Activated T-helper 1 cell treated with anti-CD3 and anti-CD28 coated beads, Interleukin-2, amount 50 U/mL, for 16 hours (primary cell): Measurements from ENCODE around the gene SLC9A2.
A peak's percentile ranks its signal among the peaks of the same experiment; 100 is the strongest.

ENCODE experiments used
- DNase-seq, 2 donors: peaks; one replicate each; pipeline ENCODE4 v3.0.0-alpha.2; 2020; ENCODE audit warnings: low read depth in 1 of 2, low spot score in 1 of 2

SLC9A2 gene

DNA sequence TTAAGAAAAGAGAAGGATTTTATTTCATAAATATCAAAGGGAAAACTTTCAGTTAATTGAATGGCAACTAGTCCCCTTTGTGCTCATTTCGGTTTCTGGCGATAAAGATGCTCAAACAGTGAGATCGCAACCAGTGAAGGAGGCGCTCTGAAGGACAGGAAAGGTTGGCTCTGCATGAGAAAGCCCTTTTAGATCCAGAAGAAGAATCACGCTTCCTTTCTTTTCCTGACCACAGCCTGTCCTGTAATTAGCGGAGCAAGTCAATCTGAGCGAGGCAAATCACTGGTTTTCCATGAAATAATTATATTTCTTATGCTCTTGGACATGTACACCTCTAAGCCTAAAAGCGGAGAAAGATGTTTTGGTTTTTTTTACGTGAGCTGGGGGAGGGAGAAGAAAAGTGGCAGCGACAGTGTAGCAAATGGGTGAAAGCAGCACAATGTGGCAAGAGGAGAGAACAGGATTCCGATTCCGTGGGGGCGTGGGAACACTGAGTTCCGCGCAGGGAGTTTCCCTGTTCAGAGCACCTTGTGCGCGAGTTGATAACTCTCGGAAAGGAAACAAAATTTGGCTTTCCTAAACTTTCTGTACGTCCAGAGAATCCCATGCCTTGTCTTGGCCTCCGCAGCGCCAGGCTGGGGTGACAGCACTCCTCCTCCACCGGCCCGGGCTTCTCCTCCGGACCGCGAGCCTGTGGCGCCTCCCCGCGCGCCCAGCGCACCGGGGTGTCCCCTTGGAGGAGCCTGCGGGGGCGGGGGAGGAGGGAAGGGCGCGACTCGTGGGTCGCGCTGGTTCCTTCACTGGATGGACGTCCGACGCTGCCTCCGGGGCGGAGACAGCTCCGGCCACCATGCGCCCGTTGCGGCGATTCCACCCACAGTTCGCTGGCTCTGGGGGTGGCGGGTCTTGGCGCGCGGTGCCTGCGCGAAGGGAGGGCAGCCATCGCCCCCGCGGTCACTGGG lies 620 bp upstream of the SLC9A2 start:
- DNase-seq: no peak

DNA sequence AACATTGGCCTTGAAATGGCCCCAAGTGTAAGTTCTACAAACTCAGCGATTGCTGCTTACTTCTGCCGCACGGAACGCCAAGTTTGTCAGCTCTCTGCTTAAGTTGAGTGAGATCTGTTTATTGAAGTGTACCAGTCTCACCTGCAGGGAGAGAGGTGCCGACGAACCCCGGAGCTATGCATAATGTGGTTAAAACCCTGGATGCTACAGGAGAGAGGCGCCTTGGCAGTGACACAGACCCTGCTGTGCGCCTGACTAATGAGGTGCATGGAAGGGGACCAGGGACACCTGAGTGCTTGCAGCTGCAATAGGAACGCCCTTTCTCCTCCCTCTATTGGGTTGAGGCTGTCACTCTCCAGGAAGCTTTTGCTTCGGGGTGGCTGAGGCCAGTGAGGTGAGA lies 979 bp downstream of the SLC9A2 start:
- DNase-seq: no peak

DNA sequence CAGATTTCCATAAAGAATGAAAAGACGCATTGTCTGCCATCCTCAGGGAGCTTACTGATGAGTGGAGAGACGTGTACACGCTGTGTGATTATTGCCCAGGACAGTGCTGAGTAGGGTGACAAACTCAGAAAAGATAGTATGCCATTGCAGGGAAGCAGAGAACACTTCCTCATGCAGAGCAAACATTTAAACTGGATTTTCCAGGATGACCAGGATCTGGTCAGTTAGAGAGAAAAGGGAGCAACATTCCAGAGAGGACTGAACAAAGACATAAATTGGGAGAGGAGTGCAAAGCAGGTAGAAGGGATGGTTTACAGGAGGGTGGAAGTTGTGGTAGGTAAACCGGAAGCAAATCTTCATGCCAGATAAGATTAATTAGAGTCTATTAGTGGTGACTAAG lies 2.3 kb downstream of the SLC9A2 start:
- DNase-seq: no peak

DNA sequence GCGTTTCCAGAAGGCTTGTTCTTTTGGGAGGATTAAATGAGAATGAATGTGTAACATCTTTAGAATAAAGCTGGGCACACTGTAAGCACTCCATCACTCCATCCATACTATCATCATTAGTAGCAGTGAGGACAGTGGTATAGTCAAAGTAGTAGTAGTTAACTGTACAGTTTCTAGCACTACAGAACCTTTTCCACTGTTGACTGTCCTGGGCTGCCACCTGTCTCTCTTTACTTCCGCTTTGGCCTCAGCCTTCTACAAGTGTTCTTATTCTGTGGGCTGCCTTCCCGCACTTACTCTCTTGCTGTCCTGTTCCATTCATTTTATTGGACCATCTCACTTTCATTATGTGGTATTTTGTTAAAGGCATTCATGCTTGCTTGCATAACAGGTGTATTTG lies 3.3 kb downstream of the SLC9A2 start:
- no peak for DNase-seq

DNA sequence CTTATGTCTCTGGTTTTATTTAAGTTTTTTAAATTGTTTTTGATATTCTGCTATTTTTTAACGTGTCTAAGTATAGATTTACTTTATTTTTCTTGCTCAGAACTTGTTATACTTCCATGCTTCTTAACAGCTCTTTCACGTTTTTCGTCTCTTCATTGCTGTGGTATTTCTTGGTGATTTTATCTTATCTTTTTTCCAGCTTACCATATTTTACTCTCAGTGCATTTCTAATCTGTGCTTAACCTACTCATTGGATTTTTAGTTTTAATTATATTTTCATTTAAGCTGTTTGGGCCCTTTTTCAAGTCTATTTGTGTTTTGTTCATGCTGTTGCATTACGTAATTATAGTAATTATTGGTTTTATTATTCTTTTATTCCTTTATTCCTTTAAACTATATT lies 11.1 kb downstream of the SLC9A2 start:
- DNase-seq: no peak

DNA sequence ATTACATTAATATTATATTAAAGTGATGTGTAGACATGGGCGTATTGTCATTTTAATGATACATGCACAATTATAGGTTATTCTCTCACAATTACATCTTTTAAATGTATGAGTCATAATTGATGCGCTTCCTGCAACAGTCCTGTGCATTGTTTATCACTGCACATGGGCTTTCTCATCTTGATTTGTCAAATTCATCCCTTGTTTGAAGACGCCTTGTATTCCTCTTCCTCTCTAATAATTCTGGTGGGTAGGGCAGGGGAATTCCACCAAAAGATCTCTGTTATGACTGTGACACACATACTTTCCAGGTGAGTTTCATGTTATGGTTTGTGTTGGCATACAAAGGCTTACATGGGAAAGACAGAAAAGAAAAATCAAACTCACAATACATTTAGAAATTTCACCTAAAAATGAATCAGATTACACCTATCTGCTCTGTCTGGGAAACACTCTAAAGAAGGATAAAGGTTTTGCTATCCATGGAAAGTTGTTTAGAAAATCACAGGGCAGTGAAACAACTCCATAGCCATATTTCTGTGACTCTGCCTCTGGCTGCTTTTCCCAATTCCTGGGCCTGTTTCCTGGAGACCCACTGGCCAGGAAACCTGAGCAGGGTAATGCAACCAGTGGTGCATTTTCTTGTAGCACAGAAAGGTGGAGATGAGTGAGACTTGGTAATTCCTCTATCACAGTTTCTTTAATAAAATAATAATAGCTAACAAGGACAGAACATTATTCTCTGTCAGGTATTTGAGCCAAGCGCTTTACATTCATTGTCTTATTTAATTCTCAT lies 13.2 kb downstream of the SLC9A2 start:
- no peak for DNase-seq

DNA sequence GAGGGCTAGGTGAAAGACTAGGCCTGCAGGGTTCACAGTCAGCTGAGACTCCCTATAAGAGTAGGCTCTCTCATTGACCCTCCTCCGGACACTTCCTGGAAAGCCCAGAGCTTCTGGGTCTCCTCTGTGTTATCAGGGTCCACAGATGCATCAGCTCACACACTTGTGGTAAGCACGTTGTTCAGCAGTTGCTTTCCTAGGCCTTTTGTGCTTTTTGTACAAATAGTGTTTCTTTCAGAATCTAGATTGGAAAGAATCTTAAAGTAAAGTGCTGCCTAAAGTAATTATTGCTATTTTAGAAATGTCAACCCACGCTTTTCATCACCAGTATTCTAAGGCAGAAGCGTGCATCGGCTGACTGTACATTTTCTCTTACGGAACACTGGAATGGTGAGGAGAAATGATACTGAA lies 15.5 kb downstream of the SLC9A2 start:
- no peak for DNase-seq

DNA sequence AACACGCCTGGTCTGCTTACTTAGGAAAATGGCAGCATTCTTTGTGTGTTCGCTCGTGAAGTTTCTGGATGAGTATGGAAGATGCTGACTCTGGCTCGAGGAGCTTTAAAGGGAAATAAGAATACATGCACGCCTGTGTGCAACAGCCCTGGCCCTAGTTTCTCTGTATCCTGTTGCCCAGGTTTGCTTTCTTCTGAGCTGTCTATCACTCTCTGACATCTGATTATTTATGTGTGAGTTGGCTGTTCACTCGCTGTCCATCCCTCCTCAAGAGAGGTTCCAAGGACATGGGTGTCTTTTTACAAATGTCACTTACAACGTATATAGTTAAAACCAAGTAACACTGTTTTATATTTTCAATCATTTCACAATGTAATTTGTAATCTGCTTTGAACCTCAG lies 16.0 kb downstream of the SLC9A2 start:
- DNase-seq: no peak

DNA sequence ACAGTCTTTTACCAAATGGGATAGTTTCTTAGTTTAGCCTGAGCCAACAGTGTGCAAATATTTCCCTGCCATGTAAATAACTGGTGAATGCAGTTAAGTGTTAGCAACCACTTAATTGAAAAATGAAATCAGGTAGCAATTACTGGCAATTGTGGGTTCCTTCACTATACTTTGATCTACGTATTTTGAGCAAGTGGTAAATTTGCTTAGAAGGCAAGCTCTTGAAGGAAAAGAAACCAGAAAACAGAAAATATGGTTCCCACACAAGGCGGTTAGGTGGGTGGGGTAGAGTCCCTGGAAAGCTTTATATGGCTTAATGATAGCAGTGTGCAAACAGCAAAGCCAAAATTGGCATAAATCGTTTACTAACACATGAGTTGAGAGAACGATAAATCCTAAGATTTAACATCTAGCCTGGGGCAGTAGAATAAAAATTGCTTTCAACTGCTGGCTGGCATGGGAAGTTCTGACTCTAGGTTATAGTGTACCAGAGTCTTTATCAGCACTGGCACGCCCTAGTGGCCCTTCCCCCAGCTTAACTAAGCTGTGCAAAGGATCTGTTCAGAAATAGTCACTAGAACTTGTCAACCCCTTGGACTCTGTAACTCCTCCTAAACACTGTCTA lies 17.0 kb downstream of the SLC9A2 start:
- no peak for DNase-seq

DNA sequence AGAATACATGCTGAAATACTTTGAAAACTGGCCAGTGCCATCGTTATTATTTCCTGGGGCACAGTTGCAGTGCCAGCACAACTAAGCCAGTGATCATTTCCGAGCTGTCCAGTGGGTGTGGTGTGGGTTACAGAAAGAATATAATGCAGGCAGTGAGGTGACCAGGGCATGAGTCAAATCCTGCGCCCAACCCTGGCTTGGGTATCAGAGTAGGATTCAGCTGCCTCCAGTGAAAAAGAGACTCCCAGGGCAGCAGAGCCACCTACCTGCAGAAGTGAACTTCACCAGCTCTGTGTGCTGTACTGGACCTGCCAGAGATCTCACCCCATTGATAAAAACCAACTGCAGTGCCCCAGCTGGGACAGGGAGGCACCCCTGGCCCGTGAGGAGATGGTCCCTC lies 18.0 kb downstream of the SLC9A2 start:
- no peak for DNase-seq

DNA sequence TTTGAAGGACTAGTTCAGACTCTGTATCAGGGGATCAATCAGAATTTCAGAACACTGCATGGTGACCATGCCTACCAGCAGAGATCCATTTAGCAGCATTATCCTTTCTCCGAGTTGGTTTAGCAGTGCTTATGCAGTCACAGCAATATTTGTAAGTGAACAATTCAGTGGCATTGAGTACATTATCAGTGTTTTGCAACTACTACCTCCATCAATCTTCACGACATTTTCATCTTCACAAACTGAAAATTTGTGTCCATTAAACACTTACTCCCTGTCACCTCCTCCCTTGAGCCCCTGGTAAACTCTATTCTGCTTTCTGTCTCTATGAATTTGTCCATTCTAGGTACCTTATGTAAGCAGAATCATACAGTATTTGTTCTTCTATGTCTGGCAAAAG lies 20.1 kb downstream of the SLC9A2 start:
- DNase-seq: no peak

DNA sequence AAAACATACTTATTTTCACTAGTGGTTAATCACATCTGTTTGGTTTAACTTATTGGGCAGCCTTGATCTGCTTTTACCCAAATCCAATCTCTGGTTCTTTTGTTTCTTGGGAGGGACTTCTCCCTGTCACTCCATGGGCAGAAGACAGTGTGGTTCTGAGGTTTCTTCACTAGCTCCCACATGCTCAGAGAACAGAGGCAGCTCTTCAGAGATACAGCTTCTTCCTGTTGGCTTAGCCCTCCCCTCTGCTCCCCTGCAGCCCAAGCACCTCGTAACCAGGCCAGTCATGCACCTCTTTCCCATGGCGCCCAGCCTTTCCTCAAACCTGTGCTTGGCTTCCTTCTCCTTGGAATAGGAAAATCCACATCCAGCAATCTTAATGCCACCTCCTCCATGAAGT lies 32.8 kb downstream of the SLC9A2 start:
- no peak for DNase-seq

DNA sequence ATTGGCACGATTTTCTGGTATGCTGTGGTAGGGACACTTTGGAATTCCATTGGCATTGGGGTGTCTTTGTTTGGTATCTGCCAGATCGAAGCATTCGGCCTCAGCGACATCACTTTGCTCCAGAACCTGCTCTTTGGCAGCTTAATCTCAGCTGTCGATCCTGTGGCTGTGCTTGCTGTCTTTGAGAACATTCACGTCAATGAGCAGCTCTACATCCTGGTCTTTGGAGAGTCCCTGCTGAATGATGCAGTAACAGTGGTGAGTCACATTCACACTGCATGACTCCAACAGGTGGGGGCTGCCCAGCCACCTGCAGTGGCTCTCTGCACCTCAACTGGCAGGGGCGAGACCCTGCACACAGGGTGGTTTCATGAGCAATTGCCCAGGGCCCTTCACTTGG lies 38.4 kb downstream of the SLC9A2 start:
- no peak for DNase-seq

DNA sequence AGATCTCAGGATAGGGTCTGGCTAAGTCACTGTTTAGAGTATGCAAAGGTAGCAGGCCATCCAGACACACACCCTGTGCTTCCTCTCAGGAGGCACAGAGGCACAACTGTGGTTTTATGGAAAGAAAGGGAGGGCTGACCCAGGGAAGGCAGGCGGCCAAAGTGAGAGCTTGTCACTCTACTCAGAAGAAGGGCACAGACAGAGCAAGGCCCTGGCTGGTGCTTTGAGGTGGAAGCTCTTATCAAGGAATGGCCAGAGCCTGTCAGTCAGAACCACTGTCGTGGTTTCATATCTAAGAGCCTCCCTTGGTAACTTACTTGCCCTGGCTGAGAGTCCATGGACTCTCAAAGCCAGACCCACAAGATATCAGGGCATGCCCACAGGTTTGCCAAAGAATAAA lies 40.7 kb downstream of the SLC9A2 start:
- no peak for DNase-seq

DNA sequence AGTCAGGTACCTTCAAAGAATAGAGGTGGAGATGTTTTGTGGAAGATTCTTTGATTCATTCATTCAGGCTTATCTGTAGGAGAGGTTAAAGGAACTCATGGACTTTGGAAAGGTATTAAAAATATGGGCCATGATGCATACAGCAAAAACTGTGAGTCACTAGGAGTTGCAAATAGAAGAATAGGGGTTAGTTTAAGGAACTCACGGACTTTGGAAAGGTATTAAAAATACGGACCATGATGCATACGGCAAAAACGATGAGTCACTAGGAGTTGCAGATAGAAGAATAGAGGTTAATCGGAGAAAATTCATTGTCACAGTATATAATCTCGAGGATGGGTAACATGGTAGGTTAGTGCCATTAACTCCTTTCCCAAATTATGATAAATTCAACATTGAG lies 41.2 kb downstream of the SLC9A2 start:
- no peak for DNase-seq

DNA sequence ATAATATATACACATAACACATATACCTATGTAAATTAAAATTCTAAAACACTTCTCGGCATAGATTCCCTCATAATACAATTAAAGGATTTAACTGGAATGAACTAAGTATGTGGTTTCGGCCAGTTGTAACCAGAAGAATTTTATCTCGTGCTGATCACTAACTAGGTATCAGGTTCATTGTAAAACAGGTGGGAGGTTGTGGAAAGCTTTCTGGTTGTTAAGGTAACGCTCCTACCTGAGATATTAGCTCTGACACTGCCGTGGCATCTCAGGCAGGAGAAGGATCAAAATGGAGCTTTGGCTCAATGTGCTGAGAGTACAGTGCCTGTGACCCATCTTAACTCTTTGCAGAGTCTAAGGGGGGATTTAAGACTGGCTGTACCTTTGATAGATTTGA lies 42.5 kb downstream of the SLC9A2 start:
- no peak for DNase-seq

DNA sequence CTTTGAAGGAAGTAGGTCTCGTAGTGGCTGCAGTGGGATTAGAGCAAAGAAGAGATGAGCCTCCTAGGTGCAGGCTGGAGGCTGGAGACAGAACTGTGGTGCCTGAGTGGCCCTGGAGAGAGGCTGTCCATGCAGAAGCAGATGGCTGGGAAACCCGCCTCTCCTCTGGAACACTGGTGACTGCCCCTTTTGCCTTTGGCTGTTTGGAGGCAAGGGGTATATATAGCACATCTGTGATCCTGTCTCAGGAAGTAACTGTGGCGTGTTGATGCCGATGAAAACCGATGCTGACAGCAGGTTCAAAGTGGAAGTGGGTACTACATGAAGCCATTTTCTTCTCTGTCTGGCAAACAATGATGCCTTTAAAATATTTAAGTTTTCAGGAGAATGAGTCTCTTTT lies 43.5 kb downstream of the SLC9A2 start:
- DNase-seq: no peak

DNA sequence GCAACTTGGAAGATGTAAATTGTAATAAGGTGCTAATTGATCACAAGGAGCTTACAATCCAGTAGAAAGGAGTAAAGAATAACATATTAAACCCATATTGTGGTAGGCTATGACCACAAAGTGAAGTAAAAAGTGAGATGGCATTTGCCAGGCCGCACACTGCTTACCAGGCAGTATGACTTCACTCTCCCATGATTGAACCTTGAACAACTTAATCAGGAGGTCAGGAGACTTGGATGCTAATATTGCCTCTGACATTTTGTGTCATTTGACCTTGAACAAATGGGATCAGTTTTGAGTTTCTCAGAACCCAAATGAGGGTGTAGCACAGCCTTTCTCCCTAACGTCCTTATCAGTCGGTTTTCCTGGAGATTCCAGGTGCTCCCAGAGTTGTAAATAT lies 44.0 kb downstream of the SLC9A2 start:
- DNase-seq: no peak

DNA sequence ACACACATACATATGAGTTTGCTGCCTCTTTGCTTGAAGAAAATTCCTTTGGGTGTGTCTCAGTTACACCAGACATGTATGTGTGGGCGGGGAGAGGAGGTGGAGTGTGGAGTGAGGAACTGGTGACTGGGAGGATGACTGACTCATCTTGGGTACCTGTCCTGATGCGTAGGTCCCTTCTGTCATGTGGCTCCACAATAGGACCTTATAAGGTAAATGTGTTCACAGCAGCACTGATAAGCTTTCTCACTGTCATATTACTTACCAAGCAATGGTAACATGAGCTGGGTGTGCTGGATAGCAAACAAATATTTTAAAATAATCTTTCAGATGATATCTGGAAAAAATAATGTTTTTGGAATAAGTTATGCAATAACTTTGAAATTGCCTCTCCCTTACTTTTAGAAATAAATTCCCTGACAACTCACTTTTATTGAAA lies 45.1 kb downstream of the SLC9A2 start:
- DNase-seq: peak in 1 of 2 donors; percentile 14

DNA sequence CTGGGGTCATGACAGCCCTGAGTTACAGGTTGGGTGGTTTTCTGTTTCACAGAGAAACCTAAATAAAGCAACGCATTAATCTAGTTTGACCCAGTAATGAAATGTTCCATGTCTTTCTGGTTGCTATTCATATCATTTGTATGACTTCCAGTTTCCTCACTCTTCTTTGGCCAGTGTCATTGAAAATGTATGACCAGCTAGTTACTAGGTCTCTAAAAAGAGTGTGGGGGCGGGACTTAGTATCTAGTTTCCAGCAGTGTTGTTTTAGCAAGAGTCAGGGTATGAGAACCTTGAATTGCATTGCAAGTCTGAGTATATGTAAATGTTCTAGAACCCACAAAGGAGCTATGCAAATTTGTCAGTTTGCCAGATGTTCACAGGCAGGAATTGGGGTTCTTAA lies 47.7 kb downstream of the SLC9A2 start:
- no peak for DNase-seq

DNA sequence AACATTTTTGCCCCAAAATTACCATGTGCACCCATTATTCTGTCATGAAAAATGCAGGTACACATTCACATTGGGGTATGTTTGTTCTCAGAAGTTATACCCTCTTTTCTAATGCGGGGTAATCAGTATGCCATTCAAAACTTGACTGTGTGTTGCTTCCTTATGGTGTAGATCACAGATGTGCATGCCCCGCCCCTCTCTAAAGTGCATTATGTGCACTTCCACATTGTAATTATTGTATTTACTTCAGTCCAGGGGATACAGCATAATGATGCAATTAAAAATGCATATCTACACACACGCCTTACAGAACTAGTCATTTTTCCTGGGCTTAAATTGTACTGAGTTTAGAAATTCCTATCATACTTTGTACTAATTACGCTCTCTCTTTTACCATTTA lies 48.8 kb downstream of the SLC9A2 start:
- DNase-seq: no peak

DNA sequence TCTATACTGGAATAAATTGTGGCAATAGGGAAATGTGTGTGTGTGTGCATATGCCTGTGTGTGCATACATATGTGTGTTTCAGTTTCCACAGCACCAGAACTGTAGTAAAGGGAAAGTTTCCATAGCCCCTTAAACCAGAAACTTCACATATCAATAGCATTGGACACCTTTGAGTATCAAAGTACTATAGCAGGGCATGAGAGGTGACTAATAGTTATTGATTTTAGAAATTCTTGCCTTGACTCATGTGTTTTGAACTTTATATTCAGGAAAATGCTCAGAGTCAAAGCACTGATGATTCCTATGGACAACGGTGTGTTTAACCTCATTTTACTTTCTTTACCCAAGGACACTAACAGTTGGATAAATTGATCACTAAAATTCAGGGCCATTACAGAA lies 50.0 kb downstream of the SLC9A2 start:
- DNase-seq: no peak
